D721Med (cell line): Measurements from ENCODE around the gene PPP1CA.

Source experiments
- DNase-seq: peaks from one replicate; pipeline ENCODE4 v3.0.0; 2011; ENCODE audit warnings: low spot score; ENCODE audit not compliant: insufficient read length
- FAIRE-seq: peaks from 2 replicates; lab custom pipeline; 2011; peaks lifted over from hg19 to GRCh38; lab: Jason Lieb, UNC
- CTCF ChIP-seq: IDR thresholded peaks from 2 replicates; pipeline ENCODE4 v1.5.1; 2012; ENCODE audit warnings: mild to moderate bottlenecking, control low read depth; ENCODE audit not compliant: insufficient read depth; ENCODE audit errors: missing control alignments

Gene PPP1CA

DNA sequence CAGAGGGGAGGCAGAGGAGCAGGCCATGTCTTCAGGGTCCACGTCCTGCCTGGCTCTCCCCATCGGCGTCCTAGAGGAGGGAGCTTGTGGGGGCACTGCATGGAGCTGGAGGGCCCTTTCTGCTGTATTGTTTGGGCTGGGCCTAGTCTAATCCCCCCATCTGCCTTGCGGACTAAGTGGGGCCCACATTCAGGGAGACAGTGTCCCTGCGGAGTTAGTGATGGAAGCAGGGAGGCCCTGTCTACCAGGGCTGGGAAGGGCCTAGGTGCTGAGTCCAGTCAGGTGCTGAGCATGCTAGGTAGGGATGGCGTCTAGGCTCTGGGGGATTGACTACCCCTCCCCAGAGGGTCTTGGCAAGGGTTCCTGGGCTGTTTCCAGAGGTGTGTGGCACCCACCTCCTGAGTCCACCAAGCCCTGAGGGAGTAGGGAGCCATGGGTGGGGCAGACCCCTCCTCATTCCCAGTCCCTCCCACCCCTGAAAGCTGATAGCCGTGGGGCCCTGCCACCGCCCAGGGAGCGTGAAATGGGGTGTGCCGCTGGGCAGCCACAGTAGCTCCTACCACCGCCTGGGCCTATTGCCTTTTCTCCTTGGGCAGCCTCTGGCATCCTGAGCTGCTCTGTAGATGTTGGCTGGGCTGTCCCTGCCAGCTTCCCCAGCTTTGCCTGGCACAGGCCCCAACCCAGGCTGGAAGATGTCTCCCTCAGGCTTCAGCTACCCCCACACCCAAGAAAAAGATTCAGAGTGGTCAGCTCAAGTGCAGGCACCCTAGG lies 46.5 kb downstream of the PPP1CA start:
- FAIRE-seq (no peak), DNase-seq (peak; percentile 3)
- no peak for TF ChIP-seq CTCF

DNA sequence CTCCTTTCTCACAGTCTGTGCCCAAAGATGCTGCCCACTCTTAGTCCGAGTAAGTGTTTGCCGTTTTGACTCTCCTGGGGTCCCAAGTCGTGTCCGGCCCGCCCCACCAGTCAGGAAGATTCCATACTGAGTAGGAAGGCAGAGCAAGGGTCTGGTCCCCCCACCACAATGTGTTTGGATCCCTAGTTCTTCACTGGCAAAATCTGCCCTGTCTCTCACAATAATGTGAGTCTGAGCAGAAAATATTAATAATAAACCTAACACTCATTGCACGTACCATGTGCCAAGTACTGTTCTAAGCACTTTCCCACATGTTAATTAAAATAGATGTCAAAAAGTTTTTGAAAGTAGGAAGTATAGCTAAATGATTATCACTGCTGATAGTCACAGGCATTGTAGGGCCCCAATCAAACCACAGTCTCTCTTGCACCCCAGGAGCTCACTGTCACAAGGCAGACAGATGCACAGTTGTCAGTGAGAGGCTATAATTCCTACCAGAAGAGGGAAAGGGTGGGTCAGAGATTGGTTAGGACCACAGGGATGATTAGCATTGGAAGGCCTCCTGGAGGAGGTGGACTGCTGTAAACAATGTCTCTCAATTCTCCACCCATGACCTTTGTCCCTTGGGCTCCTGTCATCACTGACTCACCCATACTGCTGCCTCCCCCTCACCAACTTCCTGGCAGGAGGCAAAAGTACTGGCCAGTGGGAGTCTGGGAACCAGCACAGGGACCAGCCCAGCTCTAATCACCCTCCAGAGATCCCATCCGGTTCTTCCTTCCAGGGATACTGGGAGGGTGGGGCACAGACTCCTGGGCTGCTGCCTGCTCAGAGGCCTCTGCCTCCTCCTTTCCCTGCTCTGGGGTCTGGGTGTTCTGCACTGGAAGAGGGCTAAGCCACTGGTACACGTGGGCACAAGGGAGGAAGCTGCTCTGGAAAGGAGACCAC lies 47.3 kb downstream of the PPP1CA start:
- no peak for TF ChIP-seq CTCF
- peak; percentile 9 for DNase-seq
- no peak for FAIRE-seq

DNA sequence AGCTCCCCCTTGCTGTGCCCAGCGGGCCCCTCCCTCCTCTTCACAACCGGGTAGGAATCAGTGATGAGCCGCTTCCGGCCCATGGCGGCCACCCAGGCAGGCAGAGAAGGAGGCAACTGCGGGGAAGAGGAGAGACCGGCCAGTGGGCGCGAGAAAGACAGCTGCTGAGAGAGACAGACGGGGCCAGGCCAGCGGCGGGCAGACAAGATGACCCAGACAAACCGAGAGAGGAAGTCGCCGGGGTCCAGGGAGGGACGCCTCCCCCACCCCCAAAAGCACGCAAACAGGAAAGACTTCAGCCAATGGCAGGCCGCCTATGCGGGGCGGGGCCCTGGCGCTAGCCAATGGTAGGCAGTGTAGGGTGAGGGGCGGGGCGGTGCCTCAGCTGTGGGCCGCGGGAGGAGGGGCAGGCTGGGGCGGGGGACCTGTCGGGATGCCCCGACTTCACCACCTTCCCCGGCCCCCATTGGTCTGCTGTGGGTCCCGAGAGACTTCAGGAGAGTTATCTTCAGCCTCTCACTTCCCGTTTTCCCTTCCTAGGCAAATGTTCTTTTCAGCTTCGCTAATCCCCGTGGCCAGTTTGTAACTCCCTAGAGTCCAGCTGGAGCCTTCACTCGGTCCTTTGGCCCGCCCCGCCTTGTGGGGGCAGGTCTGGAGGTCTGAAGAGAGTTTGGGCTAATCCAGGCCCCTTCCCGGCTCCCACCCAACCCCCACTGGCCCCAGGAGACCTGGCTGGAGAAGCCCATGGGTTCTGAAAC lies 48.2 kb downstream of the PPP1CA start, which contains the start of gene POLD4:
TSS of gene POLD4 (minus strand) at position 230 of the 758 bp plus-strand sequence. CDS start at position 83, 147 bp downstream.
- FAIRE-seq (no peak), DNase-seq (peak; percentile 96)
- no peak for TF ChIP-seq CTCF

GRCh38 chr11:67352546-67353316 lies 48.9 kb downstream of the PPP1CA start:
- peak; percentile 10 for DNase-seq
- FAIRE-seq = no peak
- TF ChIP-seq CTCF = no peak

DNA sequence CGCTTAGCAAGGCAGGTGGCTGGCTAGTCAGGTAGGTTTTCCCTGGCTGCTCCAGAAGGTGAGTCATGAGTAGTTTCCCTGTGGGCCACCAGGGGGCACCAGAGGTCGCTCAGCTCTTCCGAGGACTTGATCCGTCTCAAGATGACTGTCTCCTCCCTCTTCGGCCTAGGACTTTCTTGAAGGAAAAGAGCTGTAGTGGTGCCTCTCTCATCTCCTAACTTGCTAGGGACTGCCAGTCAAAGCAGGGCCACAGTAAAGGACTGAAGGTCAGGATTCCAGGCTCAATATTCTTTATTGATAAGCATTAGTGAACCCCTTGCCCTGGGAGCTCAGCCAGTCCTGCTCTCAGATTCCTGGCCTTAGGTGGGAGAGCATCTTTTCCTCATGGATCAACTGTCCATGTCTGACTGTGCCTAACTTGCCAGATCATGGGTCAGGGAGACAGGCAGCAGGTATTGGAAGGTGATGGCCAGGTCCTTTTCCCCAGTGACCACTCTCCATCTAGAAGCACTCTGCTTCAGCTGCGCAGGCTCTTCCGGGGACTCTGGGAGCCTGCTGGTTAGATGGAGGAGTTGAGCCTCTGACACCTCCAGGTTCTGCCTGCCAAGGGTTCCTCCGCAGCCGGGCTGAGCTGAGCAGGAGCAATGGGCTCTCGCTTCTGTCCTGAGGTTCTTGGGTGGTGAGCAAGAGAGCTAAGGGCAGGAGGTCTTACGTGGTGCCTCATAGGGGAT lies 50.2 kb downstream of the PPP1CA start:
- FAIRE-seq (no peak), DNase-seq (peak; percentile 71)
- peak; percentile 85 for TF ChIP-seq CTCF
